HG03097 (cell line): ENCODE results near the gene TMEM273.
A peak's percentile ranks its signal among the peaks of the same experiment; 100 is the strongest.

Experiments
- ATAC-seq: cut with Tn5 transposase; IDR thresholded peaks from one replicate; pipeline ENCODE4 v1.9.1; 2021; ENCODE audit not compliant: unreplicated experiment, low FRiP score

Gene TMEM273

GRCh38 chr10:49149881-49150280, 38.3 kb downstream of the TMEM273 start:
- ATAC-seq, result no peak

DNA sequence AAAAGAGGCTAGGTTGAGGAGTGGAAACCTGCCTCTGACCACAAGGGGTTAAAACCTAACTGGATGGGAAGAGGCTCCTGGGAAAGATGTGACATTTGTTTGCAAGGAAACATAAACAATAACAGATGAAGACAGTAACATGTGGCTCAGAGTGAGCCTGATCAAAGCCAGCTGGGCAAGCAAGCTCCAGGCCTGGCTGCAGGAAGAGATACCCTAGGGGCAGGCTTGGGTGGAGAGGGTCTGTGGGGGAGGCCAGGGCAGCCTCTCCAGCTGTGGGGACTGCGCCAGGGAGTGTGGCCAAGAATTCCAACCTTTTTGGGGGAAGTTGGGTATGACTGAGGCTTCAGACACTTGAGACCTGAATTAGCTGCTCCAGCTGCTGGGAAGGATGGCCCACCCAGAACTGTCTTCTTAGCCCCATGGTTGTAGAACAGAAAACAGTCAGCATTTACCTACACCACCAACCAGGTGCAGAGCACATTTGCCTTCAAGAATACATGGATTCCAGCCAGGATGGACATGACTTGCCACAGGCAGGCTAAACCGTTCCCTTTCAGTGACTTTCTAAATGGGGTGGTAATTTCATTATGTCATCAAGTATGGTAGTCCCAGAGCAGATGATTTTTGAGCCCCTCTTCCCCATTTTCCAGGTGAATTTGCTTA, 44.0 kb downstream of the TMEM273 start:
- ATAC-seq, result no peak

GRCh38 chr10:49143249-49143648, 44.9 kb downstream of the TMEM273 start:
- no peak for ATAC-seq

- ATAC-seq, result no peak
Measured at GRCh38 chr10:49141541-49142332, 46.5 kb downstream of the TMEM273 start.

DNA sequence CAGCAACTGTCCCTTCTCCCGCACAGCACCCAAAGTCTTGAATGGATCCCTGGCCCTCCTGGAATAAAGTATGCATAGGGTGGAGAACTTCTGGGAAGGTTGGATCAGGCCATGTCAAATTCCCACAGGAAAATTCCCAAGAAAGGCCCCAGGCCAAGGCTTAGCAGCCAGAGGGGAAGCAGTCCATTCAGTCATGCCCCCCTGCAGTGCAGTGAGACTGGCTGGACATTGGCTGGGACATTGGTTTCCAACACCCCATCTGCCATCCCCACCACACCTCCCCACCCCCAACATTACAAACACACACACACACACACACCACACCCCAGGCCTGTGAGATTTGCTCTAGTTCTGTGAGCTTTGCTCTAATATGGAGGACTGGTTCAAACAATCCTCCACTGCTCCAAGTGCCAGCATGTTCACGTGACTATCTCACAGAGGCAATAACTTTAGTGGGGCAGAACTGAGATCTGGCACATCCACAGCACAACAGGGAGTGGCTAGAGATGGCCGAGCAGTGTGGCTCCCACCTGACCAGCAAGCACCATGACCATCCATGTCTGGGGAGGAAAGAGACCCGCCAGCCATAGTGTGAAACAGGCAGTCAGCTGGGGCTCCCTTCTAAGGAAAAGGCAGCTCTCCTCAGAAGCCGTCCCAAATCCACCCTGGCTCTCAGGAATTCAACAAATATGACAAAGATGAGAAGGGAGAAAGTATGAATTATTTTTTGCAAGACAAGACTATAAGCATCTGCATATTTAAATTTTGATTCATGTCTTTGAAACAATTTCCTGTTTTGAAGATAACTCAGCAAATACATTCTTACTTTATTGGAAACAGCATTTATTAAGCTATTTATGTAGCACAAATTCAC, 47.6 kb downstream of the TMEM273 start:
- ATAC-seq, result no peak

GRCh38 chr10:49139846-49140195, 48.4 kb downstream of the TMEM273 start:
- ATAC-seq, result no peak

- no peak for ATAC-seq
Measured at GRCh38 chr10:49139028-49139845, 49.0 kb downstream of the TMEM273 start.

- no peak for ATAC-seq
Measured at GRCh38 chr10:49138361-49138891, 49.8 kb downstream of the TMEM273 start.

DNA sequence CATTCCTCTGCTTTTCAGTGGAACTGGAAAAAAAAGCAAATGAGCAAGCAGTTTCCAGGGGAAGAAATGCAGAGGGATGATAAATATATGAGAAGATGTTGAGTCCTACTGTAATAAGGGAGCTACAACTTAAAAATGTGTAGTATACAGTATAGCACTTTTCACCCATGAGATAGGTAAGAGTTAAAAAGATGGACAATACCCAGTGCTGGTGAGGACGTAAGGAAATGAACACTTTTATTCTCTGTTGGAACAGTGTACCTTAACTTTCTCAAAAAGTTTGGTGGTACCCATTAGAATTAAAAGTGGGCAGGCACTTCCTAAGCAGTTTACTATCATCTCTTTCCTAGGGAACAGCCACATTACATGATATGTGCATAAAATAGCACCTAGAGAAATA, 51.7 kb downstream of the TMEM273 start:
- ATAC-seq, result no peak

- no peak for ATAC-seq
Measured at GRCh38 chr10:49135575-49136313, 52.4 kb downstream of the TMEM273 start.

GRCh38 chr10:49134327-49134726, 53.9 kb downstream of the TMEM273 start:
- no peak for ATAC-seq

- ATAC-seq, result no peak
Measured at GRCh38 chr10:49133706-49134248, 54.4 kb downstream of the TMEM273 start, which contains the start of gene FAM170B. Gene FAM170B, minus strand, starts transcription at chr10:49134021. Its CDS starts 103 bp downstream, at chr10:49133918.

DNA sequence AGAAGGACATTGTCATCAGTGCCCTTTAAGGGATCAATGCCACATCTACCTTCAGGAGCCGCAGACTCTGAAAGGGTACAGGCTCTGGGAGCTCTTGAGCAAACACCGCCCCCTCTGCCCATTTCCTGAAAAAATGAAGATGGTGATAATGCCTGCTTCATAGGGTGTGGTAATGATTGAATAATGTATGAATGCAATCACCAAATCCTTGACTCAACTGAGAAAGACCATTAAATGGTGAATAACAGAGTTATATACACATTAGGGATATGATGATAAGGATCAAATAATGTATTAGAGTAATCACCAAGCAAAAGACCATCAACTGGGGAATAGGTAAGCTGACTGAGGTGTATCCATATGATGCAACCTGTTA, 55.8 kb downstream of the TMEM273 start:
- no peak for ATAC-seq

DNA sequence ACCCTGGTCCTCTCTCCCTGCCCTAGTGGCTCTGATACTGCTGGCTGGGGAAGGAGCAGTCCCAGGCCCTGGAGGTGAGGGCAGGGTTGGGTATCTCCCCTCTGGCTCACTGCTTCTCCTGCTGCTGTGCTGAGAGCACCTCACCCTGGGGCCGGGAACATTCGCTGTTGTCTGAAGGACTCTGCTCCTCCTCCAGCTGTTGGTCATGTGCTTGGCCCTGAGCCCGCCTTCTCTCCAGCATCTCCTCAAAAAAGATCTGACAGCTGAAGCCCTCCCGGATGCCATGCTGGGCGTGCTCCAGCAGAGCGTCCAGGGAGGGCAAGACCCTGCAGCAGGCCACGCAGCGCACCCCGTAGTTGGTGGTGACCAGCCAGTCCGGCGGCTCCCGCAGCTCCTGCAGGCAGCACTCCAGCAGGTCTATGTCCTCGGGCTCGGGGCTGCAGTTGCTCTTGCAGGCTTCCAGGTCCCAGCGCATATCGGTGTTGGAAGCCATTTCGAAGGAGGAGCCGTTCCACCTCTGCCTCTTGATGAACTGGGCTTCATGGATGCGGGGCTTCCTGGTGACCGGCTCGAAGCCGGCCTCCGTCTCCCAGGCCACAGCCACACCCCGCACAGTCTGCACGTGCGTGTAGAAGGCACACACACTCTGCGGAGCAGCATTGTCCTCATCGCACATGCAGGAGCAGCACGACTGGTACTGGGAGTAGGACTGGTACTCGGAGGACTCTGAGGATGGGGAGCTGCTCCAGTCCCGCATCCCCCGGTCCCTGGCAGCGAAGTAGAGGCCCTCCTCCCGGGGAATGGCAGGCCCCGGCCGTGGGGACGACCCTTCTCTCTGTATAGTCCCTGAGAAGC, 56.5 kb downstream of the TMEM273 start:
- ATAC-seq, result no peak

GRCh38 chr10:49129376-49129775, 58.8 kb downstream of the TMEM273 start:
- ATAC-seq, result no peak

DNA sequence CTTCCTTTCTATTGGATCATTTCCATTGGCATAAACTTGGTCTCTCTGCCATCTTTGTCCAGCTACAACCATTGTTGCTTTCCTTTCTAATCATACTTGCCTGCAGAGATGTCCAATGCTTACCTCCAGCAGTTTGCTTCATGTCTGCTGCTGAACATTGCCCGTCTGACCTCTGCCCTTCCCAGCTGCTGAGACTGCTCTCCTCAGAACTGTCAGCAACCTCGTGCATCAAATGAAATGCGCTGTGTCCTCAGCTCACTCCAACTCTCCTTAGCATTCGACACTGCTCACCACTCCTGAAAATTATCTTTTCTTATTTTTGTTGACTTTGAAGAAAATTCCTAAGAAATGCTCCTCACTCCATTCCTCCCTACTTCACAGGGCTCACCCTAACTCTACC, 59.3 kb downstream of the TMEM273 start:
- no peak for ATAC-seq

GRCh38 chr10:49123981-49124950, 63.9 kb downstream of the TMEM273 start:
- peak; percentile 82 for ATAC-seq
